ENCODE measurements around the gene KCTD12. TPM values are rescaled to one million over a fixed set of nuclear protein-coding genes. Genes with fewer than 3 reads are reported as not detected.
A peak's percentile ranks its signal among the peaks of the same experiment; 100 is the strongest.

KCTD12 gene
- total and polyA plus RNA-seq, 2 donors (not counting 3 experiments of a cell fraction or from before 2014, with no cell fraction given), result 95.9 to 116 TPM

GRCh38 chr13:76854894-76855293 lies 31.3 kb downstream of the KCTD12 start:
- no peak for TF ChIP-seq EZH2 (IDR thresholded peaks at IDR 0.05; ENCODE audit: borderline replicate concordance, low read depth, low read length, severe bottlenecking)
- H3K9ac ChIP-seq (replicated peaks; ENCODE audit: extremely low read depth, insufficient read depth, low read length), result no peak overlapping the region
- no peak overlapping the region for H2AFZ ChIP-seq (ENCODE audit: low read depth, low read length)
- BruUV-seq (replicated peaks), result no TSS peak
- no peaks in the 10 kb centered on the region for H3K9me3 ChIP-seq (replicated peaks; ENCODE audit: control insufficient read depth, insufficient read depth, low read length)
- peaks cover 29% of the 10 kb centered on the region for H3K4me1 ChIP-seq (ENCODE audit: control insufficient read depth, extremely low read depth, insufficient read depth, low read length)
- CTCF ChIA-PET, result interaction anchor here (0.7 to 2.8 kb wide), 9 partner anchors 14 to 160 kb away, joined by 3 to 21 read pairs (median 3); partner anchors contain the start of gene KCTD12
- no peak for DNase-seq (ENCODE audit: low read depth, low spot score)
- FAIRE-seq, result no peak
- no peaks in the 10 kb centered on the region for H3K27me3 ChIP-seq (ENCODE audit: control insufficient read depth in 2 of 2, insufficient read depth in 2 of 2, low read length in 2 of 2)
- intact Hi-C loops (cut with micrococcal nuclease) (no loop called here), dilution Hi-C loops (cut with MboI; ENCODE audit: extremely low pct_ligation_motif_present, low sequenced_read_pairs) (no loop called here)
- no peak overlapping the region for H3K4me3 ChIP-seq (replicated peaks in 1 of 3; ENCODE audit: insufficient read depth in 1 of 3, low read depth in 1 of 3, low read length in 3 of 3)
- H3K9me1 ChIP-seq (replicated peaks; ENCODE audit: control insufficient read depth, extremely low read depth, insufficient read depth, low read length), result no peaks in the 10 kb centered on the region
- no peaks in the 10 kb centered on the region for H3K36me3 ChIP-seq (ENCODE audit: control insufficient read depth in 2 of 2, extremely low read depth in 1 of 2, insufficient read depth in 2 of 2, low read length in 2 of 2)
- H3K27ac ChIP-seq (ENCODE audit: insufficient read depth, low read depth, low read length), result no peak overlapping the region
- no peaks in the 10 kb centered on the region for H4K20me1 ChIP-seq (replicated peaks; ENCODE audit: control insufficient read depth, extremely low read depth, insufficient read depth, low read length)
- no peaks in the 10 kb centered on the region for H3K79me2 ChIP-seq (ENCODE audit: control insufficient read depth, insufficient read depth, low read length)
- POLR2A ChIA-PET, result interaction anchor here (0.9 kb wide), 1 partner anchor 25 kb away, joined by 5 read pairs; no protein-coding TSS in a partner anchor
- no peak overlapping the region for H3K4me2 ChIP-seq (ENCODE audit: insufficient read depth, low read length)

GRCh38 chr13:76853921-76854608 lies 32.1 kb downstream of the KCTD12 start:
- dilution Hi-C loops (cut with MboI; ENCODE audit: extremely low pct_ligation_motif_present, low sequenced_read_pairs), result no loop called here
- H3K9ac ChIP-seq (replicated peaks; ENCODE audit: extremely low read depth, insufficient read depth, low read length), result peak overlapping the region; percentile 34
- intact Hi-C loops (cut with micrococcal nuclease), result loop anchor here (1.0 kb wide), 1 partner anchor 31 kb away; no protein-coding TSS in a partner anchor
- H3K27me3 ChIP-seq (ENCODE audit: control insufficient read depth in 2 of 2, insufficient read depth in 2 of 2, low read length in 2 of 2), result no peaks in the 10 kb centered on the region
- ChIA-PET POLR2A (interaction anchor here (0.9 kb wide), 1 partner anchor 25 kb away, joined by 5 read pairs; no protein-coding TSS in a partner anchor), CTCF (interaction anchor here (0.7 to 2.8 kb wide), 10 partner anchors 14 to 159 kb away, joined by 3 to 21 read pairs (median 3); partner anchors contain the start of gene KCTD12)
- H3K4me2 ChIP-seq (ENCODE audit: insufficient read depth, low read length), result peak overlapping the region; percentile 55
- peak overlapping the region; percentile 73 for H2AFZ ChIP-seq (ENCODE audit: low read depth, low read length)
- H3K4me1 ChIP-seq (ENCODE audit: control insufficient read depth, extremely low read depth, insufficient read depth, low read length), result peaks cover 29% of the 10 kb centered on the region
- TSS peak; percentile 79 for BruUV-seq (replicated peaks)
- no peaks in the 10 kb centered on the region for H3K9me1 ChIP-seq (replicated peaks; ENCODE audit: control insufficient read depth, extremely low read depth, insufficient read depth, low read length)
- H3K36me3 ChIP-seq (ENCODE audit: control insufficient read depth in 2 of 2, extremely low read depth in 1 of 2, insufficient read depth in 2 of 2, low read length in 2 of 2), result no peaks in the 10 kb centered on the region
- no peaks in the 10 kb centered on the region for H3K79me2 ChIP-seq (ENCODE audit: control insufficient read depth, insufficient read depth, low read length)
- TF ChIP-seq GATA2 (IDR thresholded peaks at IDR 0.05; ENCODE audit: insufficient read depth, insufficient read length, low read depth, low read length), result no peak
- no peak for TF ChIP-seq EZH2 (IDR thresholded peaks at IDR 0.05; ENCODE audit: borderline replicate concordance, low read depth, low read length, severe bottlenecking)
- TF ChIP-seq FOS (IDR thresholded peaks at IDR 0.05; ENCODE audit: borderline replicate concordance, insufficient read depth, low read length), result no peak
- no peak for TF ChIP-seq CTCF (IDR thresholded peaks at IDR 0.05; ENCODE audit: extremely low read depth in 1 of 2, insufficient read depth in 1 of 2, low read depth in 1 of 2, low read length in 2 of 2)
- no peak for FAIRE-seq
- peak overlapping the region; percentile 71 for H3K27ac ChIP-seq (ENCODE audit: insufficient read depth, low read depth, low read length)
- no peak for DNase-seq (ENCODE audit: low read depth, low spot score)
- no peaks in the 10 kb centered on the region for H3K9me3 ChIP-seq (replicated peaks; ENCODE audit: control insufficient read depth, insufficient read depth, low read length)
- no peaks in the 10 kb centered on the region for H4K20me1 ChIP-seq (replicated peaks; ENCODE audit: control insufficient read depth, extremely low read depth, insufficient read depth, low read length)
- H3K4me3 ChIP-seq (replicated peaks in 1 of 3; ENCODE audit: insufficient read depth in 1 of 3, low read depth in 1 of 3, low read length in 3 of 3), result no peak overlapping the region

All from endothelial cell of umbilical vein (primary cell).